SU-DHL-6 (cell line): Measurements from ENCODE around the gene FTL.
A peak's percentile ranks its signal among the peaks of the same experiment; 100 is the strongest.

ENCODE experiments used
- H2AFZ ChIP-seq: fragments of 200-600 bp; sonication (generic); 2 replicates; pipeline ENCODE4 v1.6.1; 2014; ENCODE audit warnings: low read depth, mild to moderate bottlenecking, moderate library complexity, mixed read lengths, antibody characterized with exemption, low read length; ENCODE audit not compliant: severe bottlenecking
- H3F3A ChIP-seq: fragments of 200-600 bp; shearing (Covaris generic); 2 replicates; pipeline ENCODE4 v1.6.0; 2016; ENCODE audit warnings: antibody characterized with exemption, mild to moderate bottlenecking; ENCODE audit not compliant: insufficient read depth
- H3K27ac ChIP-seq: fragments of 200-600 bp; sonication (generic); 2 replicates; pipeline ENCODE4 v1.5.1; 2016; ENCODE audit warnings: low read depth, mild to moderate bottlenecking, low read length, moderate library complexity, mixed read lengths
- H3K27me3 ChIP-seq: fragments of 200-600 bp; sonication (generic), shearing (Covaris generic); 2 replicates; pipeline ENCODE4 v1.6.0; 2014; ENCODE audit warnings: mild to moderate bottlenecking, low read length
- H3K36me3 ChIP-seq: fragments of 200-600 bp; sonication (generic); 2 replicates; pipeline ENCODE4 v1.6.1; 2014; ENCODE audit warnings: mild to moderate bottlenecking, low read length, mixed read lengths
- H3K4me2 ChIP-seq: fragments of 300-600, 200-600 bp; shearing (Covaris generic), sonication (generic); 2 replicates; pipeline ENCODE4 v1.6.0; 2014; ENCODE audit warnings: low read length, low read depth, mild to moderate bottlenecking; ENCODE audit not compliant: poor library complexity, severe bottlenecking
- H3K4me3 ChIP-seq: fragments of 200-600 bp; sonication (generic); 2 replicates; pipeline ENCODE4 v1.5.1; 2014; ENCODE audit warnings: antibody characterized with exemption, low read length, mild to moderate bottlenecking, mixed read lengths; ENCODE audit not compliant: insufficient read depth, poor library complexity, severe bottlenecking
- H3K79me2 ChIP-seq: fragments of 200-600 bp; sonication (generic); 2 replicates; pipeline ENCODE4 v1.6.1; 2014; ENCODE audit warnings: mild to moderate bottlenecking, low read length, moderate library complexity; ENCODE audit not compliant: insufficient read depth
- H3K9ac ChIP-seq: fragments of 200-600 bp; sonication (generic); 2 replicates; pipeline ENCODE4 v1.7.0; 2014; ENCODE audit warnings: mild to moderate bottlenecking, low read length
- H3K9me2 ChIP-seq: fragments of 200-600 bp; sonication (generic); replicated peaks from 2 replicates; pipeline ENCODE4 v1.6.1; 2014; ENCODE audit warnings: low read length; ENCODE audit not compliant: insufficient read depth
- H3K9me3 ChIP-seq: fragments of 200-600 bp; sonication (generic); 2 replicates; pipeline ENCODE4 v1.6.1; 2014; ENCODE audit warnings: low read length, mixed read lengths; ENCODE audit not compliant: insufficient read depth
- H4K20me1 ChIP-seq: fragments of 200-600 bp; sonication (generic); 2 replicates; pipeline ENCODE4 v1.6.1; 2014; ENCODE audit warnings: low read depth, mild to moderate bottlenecking, antibody characterized with exemption, low read length, moderate library complexity, mixed read lengths
- CTCF ChIP-seq: fragments of 200-600 bp; sonication (generic); IDR thresholded peaks from one replicate; pipeline ENCODE4 v1.5.1; 2017; ENCODE audit warnings: antibody characterized with exemption, mild to moderate bottlenecking, low read length, moderate library complexity; ENCODE audit not compliant: insufficient read depth, poor library complexity, severe bottlenecking
- EZH2phosphoT487 ChIP-seq: fragments of 200-600 bp; sonication (generic), shearing (Covaris generic); conservative IDR thresholded peaks from 2 replicates; pipeline ENCODE4 v1.6.1; 2018; ENCODE audit warnings: mild to moderate bottlenecking, antibody characterized with exemption, low read length, moderate library complexity, mixed read lengths

FTL gene

GRCh38 chr19:48975947-48976847 is 11.1 kb downstream of the FTL start:
- no peaks in the 10 kb centered on the region for H3K79me2 ChIP-seq
- no peaks in the 10 kb centered on the region for H3K27me3 ChIP-seq
- peak overlapping the region; percentile 67 for H2AFZ ChIP-seq
- H3K9me3 ChIP-seq: no peaks in the 10 kb centered on the region
- no peak overlapping the region for H3K4me2 ChIP-seq
- H4K20me1 ChIP-seq: no peaks in the 10 kb centered on the region
- no peak overlapping the region for H3K9ac ChIP-seq
- no peak overlapping the region for H3K27ac ChIP-seq
- TF ChIP-seq EZH2phosphoT487: no peak
- TF ChIP-seq CTCF: no peak
- no peaks in the 10 kb centered on the region for H3K9me2 ChIP-seq
- no peaks in the 10 kb centered on the region for H3K36me3 ChIP-seq
- H3K4me3 ChIP-seq: no peak overlapping the region
- peaks cover 2% of the 10 kb centered on the region; the same call in 1 of the 2 replicates for H3F3A ChIP-seq

- H3K9ac ChIP-seq: no peak overlapping the region
- no peak overlapping the region for H3K4me3 ChIP-seq
- no peak overlapping the region for H3K27ac ChIP-seq
- H3K79me2 ChIP-seq: no peaks in the 10 kb centered on the region
- no peaks in the 10 kb centered on the region for H3K9me3 ChIP-seq
- H3F3A ChIP-seq: no peaks in the 10 kb centered on the region
- H4K20me1 ChIP-seq: no peaks in the 10 kb centered on the region
- H3K36me3 ChIP-seq: no peaks in the 10 kb centered on the region
- no peak overlapping the region for H3K4me2 ChIP-seq
- no peak for TF ChIP-seq CTCF
- no peak for TF ChIP-seq EZH2phosphoT487
- H3K9me2 ChIP-seq: no peaks in the 10 kb centered on the region
- no peaks in the 10 kb centered on the region for H3K27me3 ChIP-seq
- no peak overlapping the region for H2AFZ ChIP-seq
Observed at GRCh38 chr19:48977061-48977460, 12.0 kb downstream of the FTL start.

- H3K36me3 ChIP-seq: no peaks in the 10 kb centered on the region
- no peaks in the 10 kb centered on the region for H3F3A ChIP-seq
- no peaks in the 10 kb centered on the region for H3K27me3 ChIP-seq
- H3K27ac ChIP-seq: no peak overlapping the region
- H2AFZ ChIP-seq: no peak overlapping the region
- H3K9me3 ChIP-seq: no peaks in the 10 kb centered on the region
- H3K4me3 ChIP-seq: no peak overlapping the region
- TF ChIP-seq CTCF (no peak), EZH2phosphoT487 (no peak)
- no peaks in the 10 kb centered on the region for H3K9me2 ChIP-seq
- H4K20me1 ChIP-seq: no peaks in the 10 kb centered on the region
- no peak overlapping the region for H3K4me2 ChIP-seq
- no peaks in the 10 kb centered on the region for H3K79me2 ChIP-seq
- H3K9ac ChIP-seq: no peak overlapping the region
Observed at GRCh38 chr19:48982280-48982679, 17.2 kb downstream of the FTL start.
